ENCODE data around the gene B3GNT7.
"Not testable (repeated sequence)": the region's sequence is repeated elsewhere in the genome, so short reads cannot be mapped to it uniquely, and the experiment has no call there.

Gene B3GNT7

GRCh38 chr2:231425811-231426703, 30.5 kb downstream of the B3GNT7 start:
- no peak for DNase-seq (ENCODE audit: low spot score)

- DNase-seq (ENCODE audit: low spot score) = no peak
Observed at GRCh38 chr2:231427116-231427515, 31.6 kb downstream of the B3GNT7 start.

- DNase-seq (ENCODE audit: low spot score) = no peak
Observed at GRCh38 chr2:231429152-231429551, 33.6 kb downstream of the B3GNT7 start.

GRCh38 chr2:231429901-231430300, 34.4 kb downstream of the B3GNT7 start:
- DNase-seq (ENCODE audit: low spot score) = no peak

- DNase-seq (ENCODE audit: low spot score) = not testable (repeated sequence)
Observed at GRCh38 chr2:231430437-231430836, 34.9 kb downstream of the B3GNT7 start.

- DNase-seq (ENCODE audit: low spot score) = no peak
Observed at GRCh38 chr2:231431606-231432005, 36.1 kb downstream of the B3GNT7 start.

GRCh38 chr2:231433990-231434389, 38.5 kb downstream of the B3GNT7 start:
- DNase-seq (ENCODE audit: low spot score) = no peak

- no peak for DNase-seq (ENCODE audit: low spot score)
Observed at GRCh38 chr2:231436957-231437356, 41.4 kb downstream of the B3GNT7 start.

GRCh38 chr2:231449503-231450054, 54.1 kb downstream of the B3GNT7 start:
- DNase-seq (ENCODE audit: low spot score) = no peak

- DNase-seq (ENCODE audit: low spot score) = no peak
Observed at GRCh38 chr2:231450548-231450989, 55.1 kb downstream of the B3GNT7 start.
